GM21786 (cell line): ENCODE data around the gene KIFC1.
"Not testable (repeated sequence)": the region's sequence is repeated elsewhere in the genome, so short reads cannot be mapped to it uniquely, and the experiment has no call there.

Experiments
- ATAC-seq: cut with Tn5 transposase; IDR thresholded peaks from one replicate; pipeline ENCODE4 v1.9.1; 2021; ENCODE audit not compliant: unreplicated experiment

The KIFC1 gene

GRCh38 chr6:33391278-33391921, at the start of gene KIFC1:
Gene KIFC1, plus strand, starts transcription at chr6:33391823. Its CDS starts 163 bp downstream, at chr6:33391986.
- ATAC-seq, result peak; percentile 85

GRCh38 chr6:33343606-33343952, 48.0 kb upstream of the KIFC1 start:
- ATAC-seq, result not testable (repeated sequence)

- no peak for ATAC-seq
Observed at GRCh38 chr6:33343953-33344611, 47.5 kb upstream of the KIFC1 start.

GRCh38 chr6:33344701-33345697, 46.6 kb upstream of the KIFC1 start:
- ATAC-seq, result no peak

- ATAC-seq, result not testable (repeated sequence)
Observed at GRCh38 chr6:33346972-33347371, 44.7 kb upstream of the KIFC1 start.

- no peak for ATAC-seq
Observed at GRCh38 chr6:33347816-33348215, 43.8 kb upstream of the KIFC1 start.

GRCh38 chr6:33355860-33356259, 35.8 kb upstream of the KIFC1 start:
- ATAC-seq, result not testable (repeated sequence)

- no peak for ATAC-seq
Observed at GRCh38 chr6:33356295-33356694, 35.3 kb upstream of the KIFC1 start.

GRCh38 chr6:33357160-33357871, 34.3 kb upstream of the KIFC1 start:
- ATAC-seq, result not testable (repeated sequence)

GRCh38 chr6:33359331-33359730, 32.3 kb upstream of the KIFC1 start:
- no peak for ATAC-seq

- ATAC-seq, result not testable (repeated sequence)
Observed at GRCh38 chr6:33363486-33363885, 28.1 kb upstream of the KIFC1 start.

GRCh38 chr6:33364475-33365205, 27.0 kb upstream of the KIFC1 start:
- ATAC-seq, result not testable (repeated sequence)

- ATAC-seq, result not testable (repeated sequence)
Observed at GRCh38 chr6:33365206-33365971, 26.2 kb upstream of the KIFC1 start.

GRCh38 chr6:33367009-33367714, 24.5 kb upstream of the KIFC1 start:
- ATAC-seq, result no peak

- ATAC-seq, result not testable (repeated sequence)
Observed at GRCh38 chr6:33367715-33368025, 24.0 kb upstream of the KIFC1 start.

- not testable (repeated sequence) for ATAC-seq
Observed at GRCh38 chr6:33371901-33372300, 19.7 kb upstream of the KIFC1 start.

- ATAC-seq, result no peak
Observed at GRCh38 chr6:33372526-33373123, 19.0 kb upstream of the KIFC1 start.
